Upper lobe of right lung (tissue), 1 donor: ENCODE measurements around the gene MRPS31. TPM values are rescaled to one million over a fixed set of nuclear protein-coding genes. Genes with fewer than 3 reads are reported as not detected.
"Not testable (repeated sequence)": the region's sequence is repeated elsewhere in the genome, so short reads cannot be mapped to it uniquely, and the experiment has no call there.

Experiments
- ATAC-seq: fragments of 200-7000 bp; cut with Tn5 transposase; one replicate; pipeline ENCODE4 v1.9.1; 2020; ENCODE audit warnings: mild to moderate bottlenecking, moderate library complexity
- DNase-seq: peaks from one replicate; pipeline ENCODE4 v3.0.0-alpha.2; 2020
- H3K27ac ChIP-seq: fragments of 200-600 bp; one replicate; pipeline ENCODE4 v1.8.0; 2022
- H3K27me3 ChIP-seq: fragments of 200-600 bp; one replicate; pipeline ENCODE4 v1.8.0; 2022; ENCODE audit warnings: mild to moderate bottlenecking
- H3K36me3 ChIP-seq: fragments of 200-600 bp; one replicate; pipeline ENCODE4 v1.8.0; 2022
- H3K4me1 ChIP-seq: fragments of 200-600 bp; one replicate; pipeline ENCODE4 v1.8.0; 2022
- H3K4me3 ChIP-seq: fragments of 200-600 bp; one replicate; pipeline ENCODE4 v1.8.0; 2022; ENCODE audit warnings: mild to moderate bottlenecking
- H3K9me3 ChIP-seq: fragments of 200-600 bp; one replicate; pipeline ENCODE4 v1.8.0; 2022
- intact Hi-C: fragments of 100-400 bp; cut with DNase I; formaldehyde crosslinking; loops from one replicate; pipeline ENCODE4 v1.11.0; 2022
- total RNA-seq: library from RNA; stranded (reverse); fragmentation: NEBNext Ultra II Directional; extraction: Animal tissue kit (Norgen Biotek cat#: 25700); gene quantifications from one replicate; pipeline ENCODE4 v1.2.1, GENCODE V29; 2021
- TF ChIP-seq, protein P1 (sequence below): fragments of 200-600 bp; IDR thresholded peaks from one replicate; pipeline ENCODE4 v1.8.0; 2022; ENCODE audit warnings: antibody characterized with exemption
- donor health status: DM: no; HTN: yes; CAD: no; lungs with severe emphysema.

The MRPS31 gene
- total RNA-seq, 1 donor from 2014 or later, result 18.4 TPM

DNA sequence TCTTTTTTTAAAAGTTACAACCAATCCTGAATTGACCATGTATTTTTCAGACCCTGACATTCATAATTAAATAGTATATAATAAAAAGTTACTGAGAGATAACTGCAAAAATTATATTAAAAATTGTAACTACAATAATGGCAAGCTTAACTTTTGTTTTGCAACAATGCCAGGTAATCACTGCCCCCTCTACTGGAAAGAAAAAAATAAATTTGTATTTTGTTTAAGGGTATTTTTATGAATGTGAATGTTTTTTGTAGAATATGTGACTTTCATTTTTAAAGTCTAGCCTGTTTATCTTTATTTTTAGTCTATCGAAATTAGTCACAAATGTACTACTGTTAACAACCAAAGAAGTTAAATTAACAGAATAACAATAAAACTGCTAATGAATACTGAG lies 21.7 kb downstream of the MRPS31 start:
- Histone ChIP-seq H3K4me3 (no peak overlapping the region), H3K9me3 (no peaks in the 10 kb centered on the region), H3K4me1 (no peaks in the 10 kb centered on the region), H3K27me3 (no peaks in the 10 kb centered on the region), H3K36me3 (peaks cover 51% of the 10 kb centered on the region), H3K27ac (no peak overlapping the region)
- DNase-seq (no peak), ATAC-seq (no peak)
- intact Hi-C loops, result no loop called here
- TF ChIP-seq, protein P1, sequence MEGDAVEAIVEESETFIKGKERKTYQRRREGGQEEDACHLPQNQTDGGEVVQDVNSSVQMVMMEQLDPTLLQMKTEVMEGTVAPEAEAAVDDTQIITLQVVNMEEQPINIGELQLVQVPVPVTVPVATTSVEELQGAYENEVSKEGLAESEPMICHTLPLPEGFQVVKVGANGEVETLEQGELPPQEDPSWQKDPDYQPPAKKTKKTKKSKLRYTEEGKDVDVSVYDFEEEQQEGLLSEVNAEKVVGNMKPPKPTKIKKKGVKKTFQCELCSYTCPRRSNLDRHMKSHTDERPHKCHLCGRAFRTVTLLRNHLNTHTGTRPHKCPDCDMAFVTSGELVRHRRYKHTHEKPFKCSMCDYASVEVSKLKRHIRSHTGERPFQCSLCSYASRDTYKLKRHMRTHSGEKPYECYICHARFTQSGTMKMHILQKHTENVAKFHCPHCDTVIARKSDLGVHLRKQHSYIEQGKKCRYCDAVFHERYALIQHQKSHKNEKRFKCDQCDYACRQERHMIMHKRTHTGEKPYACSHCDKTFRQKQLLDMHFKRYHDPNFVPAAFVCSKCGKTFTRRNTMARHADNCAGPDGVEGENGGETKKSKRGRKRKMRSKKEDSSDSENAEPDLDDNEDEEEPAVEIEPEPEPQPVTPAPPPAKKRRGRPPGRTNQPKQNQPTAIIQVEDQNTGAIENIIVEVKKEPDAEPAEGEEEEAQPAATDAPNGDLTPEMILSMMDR, result no peak

DNA sequence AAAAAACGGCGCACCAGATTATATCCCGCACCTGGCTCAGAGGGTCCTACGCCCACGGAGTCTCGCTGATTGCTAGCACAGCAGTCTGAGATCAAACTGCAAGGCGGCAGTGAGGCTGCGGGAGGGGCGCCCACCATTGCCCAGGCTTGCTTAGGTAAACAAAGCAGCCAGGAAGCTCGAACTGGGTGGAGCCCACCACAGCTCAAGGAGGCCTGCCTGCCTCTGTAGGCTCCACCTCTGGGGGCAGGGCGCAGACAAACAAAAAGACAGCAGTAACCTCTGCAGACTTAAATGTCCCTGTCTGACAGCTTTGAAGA lies 35.8 kb downstream of the MRPS31 start:
- intact Hi-C loops, H3K27ac ChIP-seq, H3K4me1 ChIP-seq, H3K27me3 ChIP-seq, H3K36me3 ChIP-seq, ATAC-seq, DNase-seq, H3K9me3 ChIP-seq, H3K4me3 ChIP-seq: not testable (repeated sequence)

DNA sequence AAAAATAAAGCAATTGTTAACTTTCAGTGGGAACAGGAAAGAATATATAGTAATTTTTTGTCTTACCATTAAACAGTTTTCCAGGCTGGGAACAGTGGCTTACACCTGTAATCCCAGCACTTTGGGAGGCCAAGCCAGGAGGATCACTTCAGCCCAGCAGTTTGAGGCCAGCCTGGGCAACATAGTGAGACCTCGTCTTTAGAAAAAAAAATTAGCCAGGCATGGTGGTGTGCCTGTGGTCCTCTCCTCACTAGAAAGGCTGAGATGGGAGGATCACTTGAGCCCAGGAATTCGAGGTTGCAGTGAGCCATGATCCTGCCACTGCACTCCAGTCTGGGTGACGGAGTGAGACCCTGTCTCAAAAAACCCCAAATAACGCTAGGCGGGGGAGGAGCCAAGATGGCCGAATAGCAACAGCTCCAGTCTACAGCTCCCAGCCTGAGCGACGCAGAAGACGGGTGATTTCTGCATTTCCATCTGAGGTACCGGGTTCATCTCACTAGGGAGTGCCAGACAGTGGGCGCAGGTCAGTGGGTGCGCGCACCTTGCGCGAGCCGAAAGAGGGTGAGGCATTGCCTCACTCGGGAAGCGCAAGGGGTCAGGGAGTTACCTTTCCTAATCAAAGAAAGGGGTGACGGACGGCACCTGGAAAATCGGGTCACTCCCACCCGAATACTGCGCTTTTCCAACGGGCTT lies 36.3 kb downstream of the MRPS31 start:
- DNase-seq, intact Hi-C loops: not testable (repeated sequence)

DNA sequence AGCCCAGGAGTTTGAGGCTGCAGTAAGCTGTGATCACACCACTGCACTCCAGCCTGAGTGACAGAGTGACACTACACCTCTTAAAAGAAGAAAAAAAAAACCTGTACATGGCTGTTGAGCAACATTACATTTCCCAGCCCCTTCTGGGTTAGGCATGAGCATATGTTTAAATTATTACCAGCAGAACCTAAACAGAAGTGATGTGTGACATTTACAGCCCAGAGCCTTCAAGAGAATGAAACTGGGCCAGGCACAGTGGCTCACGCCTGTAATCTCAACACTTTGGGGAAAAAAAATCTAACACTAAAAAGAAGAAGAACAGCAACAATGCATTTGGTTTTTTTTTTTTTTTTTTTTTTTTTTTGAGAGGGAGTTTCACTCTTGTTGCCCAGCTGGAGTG lies 38.3 kb downstream of the MRPS31 start:
- H3K27me3 ChIP-seq, result no peaks in the 10 kb centered on the region
- H3K4me1 ChIP-seq, result no peaks in the 10 kb centered on the region
- TF ChIP-seq, protein P1, result no peak
- H3K4me3 ChIP-seq, result no peak overlapping the region
- ATAC-seq (no peak), DNase-seq (no peak)
- H3K27ac ChIP-seq, result no peak overlapping the region
- intact Hi-C loops, result no loop called here
- peaks cover 17% of the 10 kb centered on the region for H3K36me3 ChIP-seq
- no peaks in the 10 kb centered on the region for H3K9me3 ChIP-seq

More for the DNA sequence above, 36.3 kb downstream of the MRPS31 start:
- not testable (repeated sequence) for H3K36me3 ChIP-seq, H3K27ac ChIP-seq, ATAC-seq, H3K9me3 ChIP-seq, H3K27me3 ChIP-seq, H3K4me1 ChIP-seq, H3K4me3 ChIP-seq

DNA sequence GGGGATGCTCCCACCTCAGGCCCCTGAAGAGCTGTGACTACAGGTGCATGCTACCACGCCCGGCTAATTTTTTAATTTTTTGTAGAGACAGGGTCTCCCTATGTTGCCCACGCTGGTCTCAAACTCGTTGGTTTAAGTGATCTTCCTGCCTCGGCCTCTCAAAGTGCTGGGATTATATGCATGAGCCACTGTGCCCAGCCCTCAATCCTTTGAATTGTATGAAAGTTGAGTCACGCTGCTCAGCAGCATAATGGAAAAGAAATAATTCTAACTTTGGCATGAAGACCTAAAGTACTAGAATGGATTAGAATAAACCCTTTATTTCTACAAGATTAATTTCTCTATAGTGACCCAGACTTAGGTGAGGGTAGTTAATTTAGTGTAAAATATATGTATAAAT lies 42.4 kb downstream of the MRPS31 start:
- no peak for ATAC-seq
- DNase-seq, result no peak
- intact Hi-C loops, result no loop called here
- Histone ChIP-seq H3K4me1 (no peaks in the 10 kb centered on the region), H3K36me3 (peaks cover 24% of the 10 kb centered on the region), H3K27me3 (no peaks in the 10 kb centered on the region), H3K27ac (no peak overlapping the region), H3K4me3 (no peak overlapping the region), H3K9me3 (no peaks in the 10 kb centered on the region)
- TF ChIP-seq, protein P1, result no peak

DNA sequence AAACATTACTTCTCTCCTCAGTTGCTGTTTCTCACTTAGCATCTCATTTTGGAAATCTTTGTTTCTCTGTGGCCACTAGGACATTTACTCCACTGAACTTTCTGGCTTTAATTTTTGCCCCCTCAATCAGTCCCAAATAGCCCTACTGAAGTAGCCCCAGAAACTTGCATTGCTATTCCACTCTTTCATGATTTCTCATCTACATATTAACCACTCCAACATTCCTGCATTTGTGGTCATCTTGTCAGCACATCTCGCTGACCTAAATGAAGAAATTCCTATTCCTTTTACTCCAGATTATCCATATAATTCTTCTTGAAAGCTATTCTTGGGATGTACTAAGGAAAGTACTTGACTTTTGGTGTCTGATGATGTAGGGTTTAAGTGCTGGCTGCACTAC lies 56.6 kb downstream of the MRPS31 start:
- H3K27ac ChIP-seq, H3K4me1 ChIP-seq, H3K9me3 ChIP-seq, ATAC-seq, DNase-seq, H3K4me3 ChIP-seq, H3K27me3 ChIP-seq, intact Hi-C loops: not testable (repeated sequence)
- peaks cover 11% of the 10 kb centered on the region for H3K36me3 ChIP-seq

DNA sequence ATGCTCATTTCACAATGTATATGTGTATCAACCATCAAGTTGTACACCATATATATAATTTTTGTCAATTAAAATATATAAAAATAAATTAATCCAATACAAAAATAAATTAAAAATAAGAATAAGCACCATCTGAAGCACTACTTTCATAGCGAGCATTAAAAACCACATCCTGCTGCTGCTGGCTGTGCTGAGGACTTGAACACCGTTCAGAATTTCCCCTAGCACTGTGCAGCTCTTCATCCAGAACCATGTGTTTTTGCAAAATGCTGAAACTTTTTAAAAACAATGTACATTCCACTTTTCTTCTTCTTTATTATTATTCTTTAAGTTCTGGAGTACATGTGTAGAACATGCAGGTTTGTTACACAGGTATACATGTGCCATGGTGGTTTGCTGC lies 64.6 kb downstream of the MRPS31 start:
- DNase-seq (no peak), ATAC-seq (no peak)
- intact Hi-C loops, result no loop called here
- Histone ChIP-seq H3K36me3 (no peaks in the 10 kb centered on the region), H3K4me1 (no peaks in the 10 kb centered on the region), H3K27me3 (no peaks in the 10 kb centered on the region), H3K4me3 (no peak overlapping the region), H3K27ac (no peak overlapping the region), H3K9me3 (peaks cover 4% of the 10 kb centered on the region)
- TF ChIP-seq, protein P1, result no peak
